ENCODE measurements around the gene ANGPTL2.

- TF ChIP-seq, protein P1, sequence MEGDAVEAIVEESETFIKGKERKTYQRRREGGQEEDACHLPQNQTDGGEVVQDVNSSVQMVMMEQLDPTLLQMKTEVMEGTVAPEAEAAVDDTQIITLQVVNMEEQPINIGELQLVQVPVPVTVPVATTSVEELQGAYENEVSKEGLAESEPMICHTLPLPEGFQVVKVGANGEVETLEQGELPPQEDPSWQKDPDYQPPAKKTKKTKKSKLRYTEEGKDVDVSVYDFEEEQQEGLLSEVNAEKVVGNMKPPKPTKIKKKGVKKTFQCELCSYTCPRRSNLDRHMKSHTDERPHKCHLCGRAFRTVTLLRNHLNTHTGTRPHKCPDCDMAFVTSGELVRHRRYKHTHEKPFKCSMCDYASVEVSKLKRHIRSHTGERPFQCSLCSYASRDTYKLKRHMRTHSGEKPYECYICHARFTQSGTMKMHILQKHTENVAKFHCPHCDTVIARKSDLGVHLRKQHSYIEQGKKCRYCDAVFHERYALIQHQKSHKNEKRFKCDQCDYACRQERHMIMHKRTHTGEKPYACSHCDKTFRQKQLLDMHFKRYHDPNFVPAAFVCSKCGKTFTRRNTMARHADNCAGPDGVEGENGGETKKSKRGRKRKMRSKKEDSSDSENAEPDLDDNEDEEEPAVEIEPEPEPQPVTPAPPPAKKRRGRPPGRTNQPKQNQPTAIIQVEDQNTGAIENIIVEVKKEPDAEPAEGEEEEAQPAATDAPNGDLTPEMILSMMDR (IDR thresholded peaks at IDR 0.05; ENCODE audit: poor library complexity): no peak
- TF ChIP-seq EZH2 (IDR thresholded peaks at IDR 0.05; ENCODE audit: borderline replicate concordance) (no peak), EZH2phosphoT487 (IDR thresholded peaks at IDR 0.05; ENCODE audit: low read depth, severe bottlenecking, unreplicated experiment) (no peak)
Measured at GRCh38 chr9:127076860-127077643, 45.4 kb downstream of the ANGPTL2 start.
